Erythroblast (primary cell): ENCODE data around the gene RCAN2.

Source experiments
- DNase-seq, 2 experiments: peaks; one replicate each; lab custom pipeline; 2025; lab: John Stamatoyannopoulos, UW
- GATA1 ChIP-seq: IDR thresholded peaks from 2 replicates; pipeline ENCODE4 v1.6.1; 2011; ENCODE audit warnings: low read depth, mild to moderate bottlenecking, control low read depth, low read length, moderate library complexity
- POLR2A ChIP-seq: IDR thresholded peaks from 2 replicates; pipeline ENCODE4 v1.6.1; 2011; ENCODE audit warnings: mild to moderate bottlenecking, low read length

RCAN2 gene

GRCh38 chr6:46491201-46491627 lies at the start of gene RCAN2:
Gene RCAN2 (minus strand): TSS chr6:46491449.
- DNase-seq, result peak in 1 of 2 experiments; percentile 14
- TF ChIP-seq POLR2A (no peak), GATA1 (no peak)

- TF ChIP-seq POLR2A, result no peak
- no peak for TF ChIP-seq GATA1
- no peak for DNase-seq
These were observed 48.6 kb upstream of the RCAN2 start for GRCh38 chr6:46539866-46540265.

- no peak for DNase-seq
- TF ChIP-seq POLR2A, result no peak
- TF ChIP-seq GATA1, result no peak
These were observed 47.7 kb upstream of the RCAN2 start for GRCh38 chr6:46538800-46539480.

GRCh38 chr6:46530896-46531295 lies 39.6 kb upstream of the RCAN2 start:
- DNase-seq, result no peak
- no peak for TF ChIP-seq POLR2A
- no peak for TF ChIP-seq GATA1

- DNase-seq, result no peak
- TF ChIP-seq POLR2A, result no peak
- TF ChIP-seq GATA1, result no peak
These were observed 37.9 kb upstream of the RCAN2 start for GRCh38 chr6:46528961-46529750.

- no peak for DNase-seq
- TF ChIP-seq POLR2A (no peak), GATA1 (no peak)
These were observed 35.4 kb upstream of the RCAN2 start for GRCh38 chr6:46526607-46527006.

GRCh38 chr6:46525583-46525982 lies 34.3 kb upstream of the RCAN2 start:
- TF ChIP-seq POLR2A, result no peak
- TF ChIP-seq GATA1, result no peak
- DNase-seq, result no peak

GRCh38 chr6:46521464-46521971 lies 30.3 kb upstream of the RCAN2 start:
- no peak for TF ChIP-seq POLR2A
- TF ChIP-seq GATA1, result no peak
- DNase-seq, result no peak

- no peak for DNase-seq
- no peak for TF ChIP-seq POLR2A
- no peak for TF ChIP-seq GATA1
These were observed 26.0 kb upstream of the RCAN2 start for GRCh38 chr6:46517202-46517601.

GRCh38 chr6:46513533-46513932 lies 22.3 kb upstream of the RCAN2 start:
- TF ChIP-seq POLR2A (no peak), GATA1 (no peak)
- no peak for DNase-seq

GRCh38 chr6:46511320-46511719 lies 20.1 kb upstream of the RCAN2 start:
- TF ChIP-seq POLR2A (no peak), GATA1 (no peak)
- no peak for DNase-seq

GRCh38 chr6:46510651-46511050 lies 19.4 kb upstream of the RCAN2 start:
- no peak for DNase-seq
- no peak for TF ChIP-seq GATA1
- no peak for TF ChIP-seq POLR2A

GRCh38 chr6:46509981-46510510 lies 18.8 kb upstream of the RCAN2 start:
- TF ChIP-seq POLR2A (no peak), GATA1 (no peak)
- no peak for DNase-seq

GRCh38 chr6:46509063-46509462 lies 17.8 kb upstream of the RCAN2 start:
- DNase-seq, result no peak
- TF ChIP-seq GATA1 (no peak), POLR2A (no peak)

- DNase-seq, result no peak
- TF ChIP-seq GATA1, result no peak
- no peak for TF ChIP-seq POLR2A
These were observed 16.2 kb upstream of the RCAN2 start for GRCh38 chr6:46507426-46507825.
